ENCODE measurements around the gene CD47.

DNA sequence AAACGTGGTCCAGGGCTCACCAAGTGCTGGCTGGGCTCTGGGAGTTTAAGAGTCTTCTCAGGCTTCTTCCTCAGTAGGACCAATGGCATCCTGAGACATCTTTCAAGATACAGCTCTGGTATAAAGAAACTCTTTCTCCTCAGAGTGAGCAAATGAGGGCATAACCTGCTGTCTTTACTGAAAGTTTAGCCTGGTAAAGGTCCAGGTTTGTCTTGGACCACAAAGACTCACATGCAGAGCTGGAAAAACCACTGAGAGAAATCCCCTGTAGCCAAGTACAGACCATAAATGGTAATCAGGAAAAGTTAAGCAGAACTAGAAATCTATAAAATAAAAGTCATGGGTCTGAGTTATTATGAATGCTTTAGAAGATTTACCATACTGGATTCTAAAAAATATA lies 23.1 kb downstream of the CD47 start:
- TF ChIP-seq, protein P1, sequence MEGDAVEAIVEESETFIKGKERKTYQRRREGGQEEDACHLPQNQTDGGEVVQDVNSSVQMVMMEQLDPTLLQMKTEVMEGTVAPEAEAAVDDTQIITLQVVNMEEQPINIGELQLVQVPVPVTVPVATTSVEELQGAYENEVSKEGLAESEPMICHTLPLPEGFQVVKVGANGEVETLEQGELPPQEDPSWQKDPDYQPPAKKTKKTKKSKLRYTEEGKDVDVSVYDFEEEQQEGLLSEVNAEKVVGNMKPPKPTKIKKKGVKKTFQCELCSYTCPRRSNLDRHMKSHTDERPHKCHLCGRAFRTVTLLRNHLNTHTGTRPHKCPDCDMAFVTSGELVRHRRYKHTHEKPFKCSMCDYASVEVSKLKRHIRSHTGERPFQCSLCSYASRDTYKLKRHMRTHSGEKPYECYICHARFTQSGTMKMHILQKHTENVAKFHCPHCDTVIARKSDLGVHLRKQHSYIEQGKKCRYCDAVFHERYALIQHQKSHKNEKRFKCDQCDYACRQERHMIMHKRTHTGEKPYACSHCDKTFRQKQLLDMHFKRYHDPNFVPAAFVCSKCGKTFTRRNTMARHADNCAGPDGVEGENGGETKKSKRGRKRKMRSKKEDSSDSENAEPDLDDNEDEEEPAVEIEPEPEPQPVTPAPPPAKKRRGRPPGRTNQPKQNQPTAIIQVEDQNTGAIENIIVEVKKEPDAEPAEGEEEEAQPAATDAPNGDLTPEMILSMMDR (conservative IDR thresholded peaks at IDR 0.05; ENCODE audit: low read depth, low read length), result no peak
- TF ChIP-seq EZH2 (IDR thresholded peaks at IDR 0.05; ENCODE audit: low read length, unreplicated experiment), result no peak

Data from PC-3 (cell line).